HL-60/S4 treated with retinoic acid at 250 ng/mL for 4 days and 3 days (cell line): ENCODE results near the gene PFN4.

ENCODE experiments used
- in situ Hi-C: fragments of 300-500 bp; cut with MboI; formaldehyde crosslinking; loops from 2 replicates; pipeline ENCODE4 v1.7.0; 2022; ENCODE audit warnings: low sequenced_read_pairs

The PFN4 gene

GRCh38 chr2:24082787-24083566 lies 40.2 kb downstream of the PFN4 start:
- in situ Hi-C loops, result no loop called here

GRCh38 chr2:24080701-24081100 lies 42.4 kb downstream of the PFN4 start:
- in situ Hi-C loops, result no loop called here

GRCh38 chr2:24077879-24078278 lies 45.3 kb downstream of the PFN4 start:
- in situ Hi-C loops, result no loop called here

GRCh38 chr2:24077535-24077877 lies 45.6 kb downstream of the PFN4 start:
- in situ Hi-C loops, result no loop called here

GRCh38 chr2:24076849-24077534 lies 46.1 kb downstream of the PFN4 start:
- in situ Hi-C loops, result no loop called here

- in situ Hi-C loops, result no loop called here
Observed at GRCh38 chr2:24075915-24076848, 47.0 kb downstream of the PFN4 start, which contains the start of gene SF3B6. Gene SF3B6, minus strand, starts transcription at chr2:24076326. Its CDS starts 97 bp downstream, at chr2:24076229.

- in situ Hi-C loops, result no loop called here
Observed at GRCh38 chr2:24075259-24075658, 47.9 kb downstream of the PFN4 start.

- in situ Hi-C loops, result no loop called here
Observed at GRCh38 chr2:24073816-24074215, 49.3 kb downstream of the PFN4 start.

GRCh38 chr2:24072259-24072658 lies 50.9 kb downstream of the PFN4 start:
- in situ Hi-C loops, result no loop called here

- in situ Hi-C loops, result no loop called here
Observed at GRCh38 chr2:24065341-24065740, 57.8 kb downstream of the PFN4 start.
